Ovary (tissue), 3 donors: ENCODE measurements around the gene CTCF.

Experiments used
- POLR2A ChIP-seq: fragments of 450-650 bp; IDR thresholded peaks from one replicate; pipeline ENCODE4 v1.6.1; 2017; ENCODE audit warnings: antibody characterized with exemption, mild to moderate bottlenecking, moderate library complexity
- TF ChIP-seq, protein P1 (sequence below), 3 donors: fragments of 450-650 bp in 2 of 3; fragments of 200-600 bp in 1 of 3; IDR thresholded peaks; one replicate each; pipeline versions ENCODE4 v1.5.1 to v1.8.0; 2016 to 2022; ENCODE audit warnings: antibody characterized with exemption in 3 of 3, mild to moderate bottlenecking in 1 of 3
- donor health status: DM: no; HTN: no; CAD: no.

DNA sequence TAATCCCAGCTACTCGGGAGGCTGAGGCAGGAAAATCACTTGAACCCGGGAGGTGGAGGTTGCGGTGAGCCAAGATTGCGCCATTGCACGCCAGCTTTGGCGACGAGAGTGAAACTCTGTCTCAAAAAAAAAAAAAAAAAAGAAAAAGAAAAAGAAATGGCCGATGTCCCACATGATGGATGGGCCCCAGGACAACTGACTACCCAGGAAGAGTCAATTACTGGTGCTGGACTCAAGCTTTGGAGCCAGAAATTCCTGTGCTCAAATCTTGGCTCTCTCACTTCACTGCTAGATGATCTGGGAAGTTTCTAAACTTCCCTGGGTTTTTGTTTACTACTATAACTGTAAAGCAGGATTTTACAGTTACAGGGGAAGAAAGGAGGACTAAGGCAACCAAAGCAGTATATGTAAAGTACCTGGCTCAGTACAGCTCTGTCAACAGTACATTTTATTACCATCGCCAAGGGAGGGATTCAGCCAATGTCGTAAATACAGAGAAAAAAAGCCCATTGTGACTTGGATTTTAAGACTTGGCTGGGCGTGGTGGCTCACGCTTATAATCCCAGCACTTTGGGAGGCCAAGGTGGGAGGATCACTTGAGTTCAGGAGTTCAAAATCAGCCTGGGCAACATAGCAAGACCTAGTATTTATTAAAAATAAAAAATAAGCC is 116.2 kb downstream of the CTCF start:
- TF ChIP-seq, protein P1, sequence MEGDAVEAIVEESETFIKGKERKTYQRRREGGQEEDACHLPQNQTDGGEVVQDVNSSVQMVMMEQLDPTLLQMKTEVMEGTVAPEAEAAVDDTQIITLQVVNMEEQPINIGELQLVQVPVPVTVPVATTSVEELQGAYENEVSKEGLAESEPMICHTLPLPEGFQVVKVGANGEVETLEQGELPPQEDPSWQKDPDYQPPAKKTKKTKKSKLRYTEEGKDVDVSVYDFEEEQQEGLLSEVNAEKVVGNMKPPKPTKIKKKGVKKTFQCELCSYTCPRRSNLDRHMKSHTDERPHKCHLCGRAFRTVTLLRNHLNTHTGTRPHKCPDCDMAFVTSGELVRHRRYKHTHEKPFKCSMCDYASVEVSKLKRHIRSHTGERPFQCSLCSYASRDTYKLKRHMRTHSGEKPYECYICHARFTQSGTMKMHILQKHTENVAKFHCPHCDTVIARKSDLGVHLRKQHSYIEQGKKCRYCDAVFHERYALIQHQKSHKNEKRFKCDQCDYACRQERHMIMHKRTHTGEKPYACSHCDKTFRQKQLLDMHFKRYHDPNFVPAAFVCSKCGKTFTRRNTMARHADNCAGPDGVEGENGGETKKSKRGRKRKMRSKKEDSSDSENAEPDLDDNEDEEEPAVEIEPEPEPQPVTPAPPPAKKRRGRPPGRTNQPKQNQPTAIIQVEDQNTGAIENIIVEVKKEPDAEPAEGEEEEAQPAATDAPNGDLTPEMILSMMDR (IDR thresholded peaks at IDR 0.05): no peak
- TF ChIP-seq POLR2A: no peak
